GM18907 (cell line): Measurements from ENCODE around the gene TSPYL4.

Experiments used
- ATAC-seq: cut with Tn5 transposase; IDR thresholded peaks from one replicate; pipeline ENCODE4 v1.9.1; 2021; ENCODE audit warnings: mild to moderate bottlenecking, moderate library complexity; ENCODE audit not compliant: unreplicated experiment

Gene TSPYL4

DNA sequence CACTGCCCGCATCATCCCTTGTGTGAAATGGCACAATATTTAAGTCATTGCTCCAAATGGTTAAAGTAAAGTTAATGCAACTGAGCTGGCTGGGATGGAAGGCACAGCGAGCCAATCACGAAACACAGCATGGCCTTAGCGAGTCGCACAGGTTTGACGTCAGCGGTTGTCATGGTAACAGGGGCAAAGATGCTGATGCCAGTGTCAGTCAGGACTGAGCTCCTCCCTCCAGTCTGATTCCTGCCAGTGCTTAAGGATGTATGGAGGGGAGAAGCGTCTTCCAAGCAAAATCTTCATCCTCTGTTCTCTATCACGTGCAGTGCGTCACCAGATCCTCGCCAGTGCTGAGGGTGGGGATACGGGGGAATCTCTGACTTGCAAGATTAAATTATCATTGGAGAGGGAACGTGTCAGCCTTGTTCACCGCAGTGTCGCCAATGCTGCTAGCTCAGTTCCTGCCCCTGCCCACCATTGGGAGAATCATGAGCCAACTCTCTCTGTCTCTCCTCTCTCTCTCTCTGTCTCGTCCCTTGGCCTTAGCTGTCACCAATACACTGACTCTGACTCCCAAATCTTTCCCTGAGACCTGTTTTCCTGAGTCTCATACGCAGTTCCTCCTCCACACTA lies 24.5 kb downstream of the TSPYL4 start:
- no peak for ATAC-seq

DNA sequence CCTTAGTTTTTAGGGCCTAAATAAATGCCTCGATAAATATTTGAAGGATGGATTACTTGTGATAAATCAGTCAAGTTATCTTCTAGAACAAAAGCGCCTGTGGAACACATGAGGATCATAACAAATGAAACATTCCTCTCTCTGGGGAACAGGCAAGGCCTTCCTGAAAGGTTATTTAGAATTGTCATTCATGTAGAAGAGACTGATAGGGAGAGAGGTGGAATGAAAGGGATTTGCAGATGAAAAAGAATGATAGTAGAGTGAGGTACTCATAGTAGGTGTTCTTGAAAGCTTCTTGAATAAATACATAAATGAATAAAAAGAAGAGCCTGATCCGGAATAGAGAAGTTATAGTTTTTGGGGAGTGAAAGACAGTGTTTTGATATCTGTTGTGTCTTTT lies 30.5 kb downstream of the TSPYL4 start:
- ATAC-seq: no peak

GRCh38 chr6:116221911-116222310 lies 32.0 kb downstream of the TSPYL4 start:
- no peak for ATAC-seq

- ATAC-seq: no peak
These were observed 32.8 kb downstream of the TSPYL4 start for GRCh38 chr6:116221067-116221466.

- no peak for ATAC-seq
These were observed 35.0 kb downstream of the TSPYL4 start for GRCh38 chr6:116218866-116219265.

- ATAC-seq: no peak
These were observed 35.7 kb downstream of the TSPYL4 start for GRCh38 chr6:116218172-116218633.

DNA sequence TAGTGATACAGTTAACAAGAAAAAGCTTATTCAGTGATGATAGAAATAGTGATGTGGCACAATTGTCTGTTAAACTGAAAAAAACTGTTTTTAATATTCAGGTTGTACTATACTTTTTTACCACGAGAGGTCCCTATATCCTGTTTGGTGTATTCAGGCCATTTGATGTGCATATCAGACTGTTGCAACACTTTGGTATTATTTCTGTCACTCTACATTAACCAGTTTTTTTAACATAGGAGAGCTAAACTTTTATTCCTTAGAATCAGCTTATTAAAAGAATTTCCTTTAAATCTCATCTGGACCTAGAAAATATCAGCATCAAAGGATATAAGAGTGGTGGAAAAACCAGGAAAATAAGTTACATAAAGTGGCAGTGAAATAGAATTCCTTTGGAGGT lies 36.8 kb downstream of the TSPYL4 start:
- ATAC-seq: no peak

- no peak for ATAC-seq
These were observed 38.5 kb downstream of the TSPYL4 start for GRCh38 chr6:116215414-116215813.

GRCh38 chr6:116214681-116215080 lies 39.2 kb downstream of the TSPYL4 start:
- no peak for ATAC-seq

DNA sequence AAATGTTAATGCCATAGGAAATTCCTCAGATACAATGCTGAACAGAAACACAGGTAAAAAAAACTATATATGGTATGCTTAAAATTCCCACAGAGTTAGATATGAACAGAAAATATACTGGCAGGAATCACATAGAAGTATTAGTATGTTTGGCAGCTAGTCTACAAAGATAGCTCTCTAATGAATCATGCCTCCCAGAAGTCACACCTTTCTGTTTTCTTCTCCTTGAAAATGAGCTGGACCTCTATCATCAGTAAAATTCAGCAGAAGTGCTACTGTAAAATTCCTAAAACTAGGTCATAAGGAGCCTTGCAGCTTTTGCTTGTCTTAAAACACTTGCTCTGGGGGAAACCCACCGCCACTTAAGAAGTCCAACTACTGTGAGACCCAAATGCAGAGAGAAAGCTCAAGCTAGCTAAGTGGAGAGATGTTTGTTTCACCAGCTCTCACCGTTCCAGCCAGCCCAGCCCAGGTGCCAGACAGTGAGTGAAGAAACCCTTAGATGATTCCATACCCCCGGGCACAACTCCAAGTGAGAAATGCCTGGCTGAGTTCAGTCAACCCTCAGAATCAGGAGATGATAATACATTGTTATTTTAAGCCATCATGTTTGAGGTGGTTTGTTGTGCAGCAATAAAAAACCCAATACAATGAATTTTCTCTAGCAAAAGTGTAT lies 43.0 kb downstream of the TSPYL4 start:
- ATAC-seq: no peak

GRCh38 chr6:116210316-116210715 lies 43.6 kb downstream of the TSPYL4 start:
- no peak for ATAC-seq

DNA sequence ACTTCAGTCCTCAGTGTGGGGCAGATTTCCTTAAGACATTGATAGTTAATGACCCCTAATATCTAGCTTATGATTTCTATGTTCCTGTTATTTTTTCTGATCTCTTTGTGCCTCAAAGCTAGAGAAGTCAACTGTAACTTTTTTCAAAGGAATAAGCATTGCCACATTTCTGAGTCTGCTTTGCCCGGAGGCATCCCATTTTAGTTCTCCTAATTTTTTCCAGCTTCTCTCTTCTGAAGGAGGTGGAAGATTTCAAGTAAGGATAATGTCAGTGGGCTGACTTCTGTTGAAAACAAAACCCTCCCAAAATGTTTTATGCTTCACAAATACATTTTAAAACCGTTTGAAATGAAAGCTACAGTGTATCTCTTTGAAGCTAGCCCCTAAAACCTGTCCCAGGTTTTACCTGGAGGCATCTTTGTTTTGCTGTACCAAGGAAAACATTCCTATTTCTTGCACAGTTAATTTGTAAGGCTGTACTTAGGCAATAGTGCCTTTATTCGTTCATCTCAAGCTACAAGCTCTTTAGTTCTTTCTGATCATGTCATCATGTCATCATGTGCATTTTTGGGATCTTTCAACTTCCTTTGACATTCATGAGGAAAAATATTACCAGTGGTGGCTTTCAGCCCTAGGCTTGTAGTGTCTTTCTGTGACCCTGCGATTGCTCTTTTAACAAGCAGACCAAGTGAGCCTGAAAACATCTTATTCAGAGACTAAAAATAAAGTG lies 45.7 kb downstream of the TSPYL4 start:
- no peak for ATAC-seq

DNA sequence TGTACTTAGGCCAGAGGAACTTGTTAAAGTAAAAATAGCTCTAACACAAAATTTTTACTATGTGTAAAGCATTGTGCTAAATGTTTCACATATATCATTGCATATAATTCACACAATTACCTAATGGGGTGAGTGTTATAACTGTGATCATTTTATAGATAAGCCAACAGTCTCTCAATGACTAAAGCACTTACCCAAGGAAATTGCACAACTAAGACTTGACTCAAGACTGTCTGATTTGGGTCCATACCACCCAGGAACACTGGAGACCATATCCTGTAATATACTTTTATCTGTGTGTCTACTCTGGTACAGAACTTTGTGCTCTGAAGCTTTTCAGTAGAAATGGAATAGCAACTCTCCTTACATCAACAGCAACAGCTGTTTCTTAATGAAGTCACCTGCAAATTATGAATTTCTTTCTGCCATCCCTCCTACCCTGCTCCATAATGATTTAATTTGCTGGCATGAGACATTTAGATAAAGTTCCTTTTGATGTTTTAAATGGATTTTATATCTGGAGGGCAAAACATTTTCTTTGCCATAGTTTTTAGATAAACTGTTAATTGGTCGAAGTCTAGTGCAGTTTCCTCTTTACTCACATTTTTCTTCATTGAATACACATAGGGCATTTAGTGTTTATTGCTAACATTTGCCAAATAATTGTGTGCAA lies 47.5 kb downstream of the TSPYL4 start:
- no peak for ATAC-seq

DNA sequence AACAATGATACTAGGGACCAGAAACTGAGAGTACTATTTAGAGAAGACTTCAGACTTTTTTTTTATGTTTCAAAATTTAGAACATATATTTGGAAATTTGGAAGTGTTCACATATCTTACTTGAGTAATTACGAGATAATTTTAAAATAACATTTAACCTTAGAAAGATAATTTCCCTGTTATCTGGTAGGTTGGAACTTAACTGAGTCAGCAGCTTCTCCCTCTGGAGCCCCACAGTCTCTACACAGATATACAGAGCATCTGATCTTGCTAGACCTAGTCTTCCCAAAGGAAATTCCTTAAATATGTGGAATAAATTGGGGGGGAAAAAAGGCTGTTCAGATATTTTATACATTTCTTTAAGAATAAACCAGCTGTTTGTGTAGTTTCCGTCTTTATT lies 48.6 kb downstream of the TSPYL4 start:
- ATAC-seq: no peak

DNA sequence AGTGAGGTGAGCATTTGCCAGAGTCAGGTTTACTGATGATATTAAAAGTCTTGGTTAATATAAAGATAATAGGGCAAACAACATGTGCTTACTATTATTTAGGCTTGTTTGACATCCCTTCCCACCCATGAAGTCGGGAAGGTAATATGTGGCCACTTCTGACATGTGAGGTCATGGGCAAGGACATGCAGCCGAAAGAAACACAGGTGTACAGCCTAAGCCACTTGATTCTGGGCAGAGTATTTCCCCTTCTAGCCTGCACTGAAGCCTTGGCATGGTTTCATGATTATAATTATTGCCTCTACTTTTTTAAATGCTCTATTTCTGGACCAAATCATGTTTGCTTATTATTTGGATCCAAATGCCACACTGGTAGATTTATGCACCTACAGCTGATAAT lies 52.3 kb downstream of the TSPYL4 start:
- ATAC-seq: no peak

GRCh38 chr6:116200619-116201249 lies 53.1 kb downstream of the TSPYL4 start:
- no peak for ATAC-seq
